Trophoblast cell (in vitro differentiated cells and primary cell): Measurements from ENCODE around the gene MUC4.
A peak's percentile ranks its signal among the peaks of the same experiment; 100 is the strongest.

Experiments used
- DNase-seq, 2 donors: peaks; one replicate each; pipeline ENCODE4 v3.0.0-alpha.2; 2016
- H2AFZ ChIP-seq: 2 replicates; pipeline ENCODE4 v1.6.1; 2013; ENCODE audit warnings: low read length, moderate library complexity, mild to moderate bottlenecking; ENCODE audit not compliant: insufficient read depth, poor library complexity
- H2AK5ac ChIP-seq: 2 replicates; pipeline ENCODE4 v1.6.1; 2013; ENCODE audit warnings: mild to moderate bottlenecking, low read length
- H2BK120ac ChIP-seq: 2 replicates; pipeline ENCODE4 v1.6.1; 2013; ENCODE audit warnings: low read length, mild to moderate bottlenecking, moderate library complexity; ENCODE audit not compliant: insufficient read depth, poor library complexity
- H2BK12ac ChIP-seq: 2 replicates; pipeline ENCODE4 v1.6.1; 2013; ENCODE audit warnings: mild to moderate bottlenecking, low read length, moderate library complexity
- H2BK5ac ChIP-seq: 2 replicates; pipeline ENCODE4 v1.6.1; 2013; ENCODE audit warnings: low read length, low read depth, moderate library complexity, mild to moderate bottlenecking; ENCODE audit not compliant: poor library complexity
- H3K14ac ChIP-seq: 2 replicates; pipeline ENCODE4 v1.6.1; 2013; ENCODE audit warnings: mild to moderate bottlenecking, low read length
- H3K18ac ChIP-seq: 2 replicates; pipeline ENCODE4 v1.6.1; 2013; ENCODE audit warnings: mild to moderate bottlenecking, low read length
- H3K23ac ChIP-seq: 2 replicates; pipeline ENCODE4 v1.6.1; 2013; ENCODE audit warnings: low read length
- H3K27ac ChIP-seq: 2 replicates; pipeline ENCODE4 v1.5.1; 2013; ENCODE audit warnings: low read depth, mild to moderate bottlenecking, inconsistent platforms, low read length, moderate library complexity
- H3K27me3 ChIP-seq: 2 replicates; pipeline ENCODE4 v1.6.1; 2013; ENCODE audit warnings: inconsistent platforms, mild to moderate bottlenecking, low read length, moderate library complexity; ENCODE audit not compliant: insufficient read depth
- H3K36me3 ChIP-seq, 2 experiments: 1 replicate in 1 of 2; 2 replicates in 1 of 2; pipeline ENCODE4 v1.6.1; 2013; ENCODE audit warnings: low read length in 2 of 2, mild to moderate bottlenecking in 2 of 2, moderate library complexity in 1 of 2; ENCODE audit not compliant: insufficient read depth in 2 of 2, control insufficient read depth in 1 of 2
- H3K4ac ChIP-seq: 2 replicates; pipeline ENCODE4 v1.6.1; 2013; ENCODE audit warnings: low read depth, mild to moderate bottlenecking, low read length, moderate library complexity
- H3K4me1 ChIP-seq, 2 experiments: 1 replicate in 1 of 2; 2 replicates in 1 of 2; pipeline ENCODE4 v1.6.1; 2013; ENCODE audit warnings: low read length in 2 of 2, mild to moderate bottlenecking in 2 of 2, moderate library complexity in 1 of 2; ENCODE audit not compliant: insufficient read depth in 2 of 2, control insufficient read depth in 1 of 2
- H3K4me2 ChIP-seq: 2 replicates; pipeline ENCODE4 v1.6.1; 2013; ENCODE audit warnings: inconsistent platforms, mild to moderate bottlenecking, low read length, moderate library complexity
- H3K4me3 ChIP-seq: 2 replicates; pipeline ENCODE4 v1.5.1; 2013; ENCODE audit warnings: mild to moderate bottlenecking, low read depth, low read length, inconsistent platforms
- H3K79me1 ChIP-seq: one replicate; pipeline ENCODE4 v1.6.1; 2013; ENCODE audit warnings: low read length
- H3K79me2 ChIP-seq: 2 replicates; pipeline ENCODE4 v1.6.1; 2013; ENCODE audit warnings: low read length, mild to moderate bottlenecking; ENCODE audit not compliant: control insufficient read depth, insufficient read depth, poor library complexity
- H3K9ac ChIP-seq: 2 replicates; pipeline ENCODE4 v1.6.1; 2013; ENCODE audit warnings: mild to moderate bottlenecking, low read length
- H3K9me3 ChIP-seq: 2 replicates; pipeline ENCODE4 v1.6.1; 2013; ENCODE audit warnings: low read depth, mild to moderate bottlenecking, control low read depth, inconsistent platforms, low read length; ENCODE audit not compliant: insufficient read depth
- H4K12ac ChIP-seq: 2 replicates; pipeline ENCODE4 v1.6.1; 2013; ENCODE audit warnings: low read depth, mild to moderate bottlenecking, low read length, moderate library complexity
- H4K8ac ChIP-seq: 2 replicates; pipeline ENCODE4 v1.6.1; 2013; ENCODE audit warnings: low read depth, mild to moderate bottlenecking, low read length, moderate library complexity
- H4K91ac ChIP-seq: one replicate; pipeline ENCODE4 v1.6.1; 2013; ENCODE audit warnings: low read depth, mild to moderate bottlenecking, low read length, moderate library complexity
- WGBS: extraction: QIAGEN DNeasy Blood & Tissue Kit; methylation state at CpG from one replicate; pipeline ENCODE4 v1.1.7; 2013; ENCODE audit warnings: missing lambda C conversion rate; ENCODE audit not compliant: insufficient read length, insufficient coverage; ENCODE audit errors: extremely low coverage; 5-methylcytosine and 5-hydroxymethylcytosine counted together

The MUC4 gene

GRCh38 chr3:195847055-195847950, 35.6 kb upstream of the MUC4 start:
- no peaks in the 10 kb centered on the region for H3K36me3 ChIP-seq
- no peaks in the 10 kb centered on the region for H3K9me3 ChIP-seq
- H2AFZ ChIP-seq = no peak overlapping the region
- peaks cover 0 to 4% of the 10 kb centered on the region in 2 experiments for H3K4me1 ChIP-seq
- no peak overlapping the region for H3K4me2 ChIP-seq
- no peak overlapping the region for H3K23ac ChIP-seq
- H4K12ac ChIP-seq = no peak overlapping the region
- WGBS = no CpG with 5 or more reads among the region's 24 CpGs
- no peak overlapping the region for H4K91ac ChIP-seq
- no peak overlapping the region for H2BK120ac ChIP-seq
- no peak overlapping the region for H3K9ac ChIP-seq
- H4K8ac ChIP-seq = no peak overlapping the region
- H3K18ac ChIP-seq = no peak overlapping the region
- H3K79me2 ChIP-seq = no peaks in the 10 kb centered on the region
- H2AK5ac ChIP-seq = no peak overlapping the region
- no peak overlapping the region for H3K4ac ChIP-seq
- no peak for DNase-seq
- H3K14ac ChIP-seq = no peak overlapping the region
- no peak overlapping the region for H3K27ac ChIP-seq
- no peak overlapping the region for H3K4me3 ChIP-seq
- H3K79me1 ChIP-seq = no peaks in the 10 kb centered on the region
- H2BK12ac ChIP-seq = no peak overlapping the region
- H2BK5ac ChIP-seq = no peak overlapping the region
- H3K27me3 ChIP-seq = no peaks in the 10 kb centered on the region

GRCh38 chr3:195845483-195845882, 33.8 kb upstream of the MUC4 start:
- Histone ChIP-seq H3K18ac (no peak overlapping the region), H3K14ac (no peak overlapping the region), H3K79me2 (no peaks in the 10 kb centered on the region), H3K4ac (no peak overlapping the region), H2AK5ac (no peak overlapping the region), H4K12ac (no peak overlapping the region), H4K91ac (no peak overlapping the region), H3K79me1 (no peaks in the 10 kb centered on the region), H3K9ac (no peak overlapping the region), H3K27ac (no peak overlapping the region), H3K4me2 (no peak overlapping the region), H4K8ac (no peak overlapping the region), H3K4me1 (peaks cover 0 to 4% of the 10 kb centered on the region in 2 experiments), H2AFZ (no peak overlapping the region), H3K23ac (no peak overlapping the region), H3K36me3 (no peaks in the 10 kb centered on the region), H2BK5ac (no peak overlapping the region), H3K27me3 (no peaks in the 10 kb centered on the region), H3K4me3 (no peak overlapping the region), H3K9me3 (no peaks in the 10 kb centered on the region), H2BK120ac (no peak overlapping the region), H2BK12ac (no peak overlapping the region)
- DNase-seq = no peak
- WGBS = 90% methylated on average over 2 of the region's 6 CpGs

GRCh38 chr3:195844671-195845218, 33.0 kb upstream of the MUC4 start:
- no peaks in the 10 kb centered on the region for H3K79me2 ChIP-seq
- H3K23ac ChIP-seq = no peak overlapping the region
- H2AFZ ChIP-seq = no peak overlapping the region
- no peak overlapping the region for H2AK5ac ChIP-seq
- 100% methylated on average over 2 of the region's 7 CpGs for WGBS
- H3K14ac ChIP-seq = no peak overlapping the region
- no peak for DNase-seq
- H2BK5ac ChIP-seq = no peak overlapping the region
- H3K27ac ChIP-seq = no peak overlapping the region
- no peak overlapping the region for H4K8ac ChIP-seq
- no peak overlapping the region for H3K18ac ChIP-seq
- no peaks in the 10 kb centered on the region for H3K36me3 ChIP-seq
- no peak overlapping the region for H2BK12ac ChIP-seq
- H3K27me3 ChIP-seq = no peaks in the 10 kb centered on the region
- H2BK120ac ChIP-seq = no peak overlapping the region
- H3K4me3 ChIP-seq = no peak overlapping the region
- peaks cover 0 to 5% of the 10 kb centered on the region in 2 experiments for H3K4me1 ChIP-seq
- no peak overlapping the region for H3K4me2 ChIP-seq
- H3K9me3 ChIP-seq = no peaks in the 10 kb centered on the region
- no peak overlapping the region for H3K9ac ChIP-seq
- H4K12ac ChIP-seq = no peak overlapping the region
- no peaks in the 10 kb centered on the region for H3K79me1 ChIP-seq
- no peak overlapping the region for H3K4ac ChIP-seq
- no peak overlapping the region for H4K91ac ChIP-seq

GRCh38 chr3:195839260-195840010, 27.7 kb upstream of the MUC4 start:
- Histone ChIP-seq H3K79me1 (no peaks in the 10 kb centered on the region), H3K4me2 (no peak overlapping the region), H3K36me3 (no peaks in the 10 kb centered on the region), H2BK120ac (no peak overlapping the region), H3K9ac (no peak overlapping the region), H2BK12ac (no peak overlapping the region), H3K79me2 (no peaks in the 10 kb centered on the region), H3K4me1 (peaks cover 0 to 3% of the 10 kb centered on the region in 2 experiments), H3K27me3 (no peaks in the 10 kb centered on the region), H3K18ac (no peak overlapping the region), H2AK5ac (no peak overlapping the region), H4K8ac (no peak overlapping the region), H3K14ac (no peak overlapping the region), H4K12ac (no peak overlapping the region), H4K91ac (no peak overlapping the region), H3K23ac (no peak overlapping the region), H2AFZ (peak overlapping the region; percentile 30), H3K27ac (no peak overlapping the region), H3K4me3 (no peak overlapping the region), H3K4ac (no peak overlapping the region), H2BK5ac (no peak overlapping the region), H3K9me3 (peaks cover 6% of the 10 kb centered on the region)
- no CpG with 5 or more reads among the region's 19 CpGs for WGBS
- no peak for DNase-seq
